ENCODE results near the gene CCNL2.
"Not testable (repeated sequence)": the region's sequence is repeated elsewhere in the genome, so short reads cannot be mapped to it uniquely, and the experiment has no call there.

CCNL2 gene

DNA sequence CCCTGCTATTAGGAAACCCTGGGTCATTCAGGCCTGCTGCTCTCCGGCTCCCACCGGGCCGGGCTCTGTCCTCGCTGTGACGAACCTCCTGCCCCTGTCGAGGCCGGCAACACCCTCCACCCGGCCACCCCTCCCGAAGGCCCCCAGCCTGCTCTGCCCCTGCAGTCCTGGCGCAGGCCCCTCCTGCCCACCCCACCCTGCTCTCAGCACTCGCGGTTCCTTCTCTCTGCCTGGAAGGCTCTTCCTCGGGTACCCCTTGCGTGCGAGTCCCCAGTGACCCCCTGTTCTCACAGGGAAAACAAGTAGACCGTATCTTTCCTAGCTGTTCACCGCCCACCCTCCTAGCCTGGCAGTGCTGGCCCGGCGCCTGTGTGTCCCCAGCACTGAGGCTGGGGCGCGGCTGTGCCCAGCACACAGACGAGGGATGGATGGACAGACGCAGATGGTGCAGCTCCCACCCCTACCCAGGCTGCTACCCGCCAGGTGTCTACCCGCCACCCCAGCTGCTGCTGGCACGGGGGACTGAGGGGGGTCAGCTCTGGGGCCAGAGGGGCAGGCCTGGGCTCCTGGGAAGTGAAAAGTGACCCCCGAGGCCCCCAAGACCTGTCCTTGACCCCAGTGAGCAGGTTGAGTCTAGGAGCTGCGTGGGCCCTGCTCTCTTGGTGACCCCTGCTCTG, 33.3 kb upstream of the CCNL2 start:
- no peak for DNase-seq (ENCODE audit: low spot score)

GRCh38 chr1:1431845-1432273, 32.7 kb upstream of the CCNL2 start:
- no peak for DNase-seq (ENCODE audit: low spot score)

DNA sequence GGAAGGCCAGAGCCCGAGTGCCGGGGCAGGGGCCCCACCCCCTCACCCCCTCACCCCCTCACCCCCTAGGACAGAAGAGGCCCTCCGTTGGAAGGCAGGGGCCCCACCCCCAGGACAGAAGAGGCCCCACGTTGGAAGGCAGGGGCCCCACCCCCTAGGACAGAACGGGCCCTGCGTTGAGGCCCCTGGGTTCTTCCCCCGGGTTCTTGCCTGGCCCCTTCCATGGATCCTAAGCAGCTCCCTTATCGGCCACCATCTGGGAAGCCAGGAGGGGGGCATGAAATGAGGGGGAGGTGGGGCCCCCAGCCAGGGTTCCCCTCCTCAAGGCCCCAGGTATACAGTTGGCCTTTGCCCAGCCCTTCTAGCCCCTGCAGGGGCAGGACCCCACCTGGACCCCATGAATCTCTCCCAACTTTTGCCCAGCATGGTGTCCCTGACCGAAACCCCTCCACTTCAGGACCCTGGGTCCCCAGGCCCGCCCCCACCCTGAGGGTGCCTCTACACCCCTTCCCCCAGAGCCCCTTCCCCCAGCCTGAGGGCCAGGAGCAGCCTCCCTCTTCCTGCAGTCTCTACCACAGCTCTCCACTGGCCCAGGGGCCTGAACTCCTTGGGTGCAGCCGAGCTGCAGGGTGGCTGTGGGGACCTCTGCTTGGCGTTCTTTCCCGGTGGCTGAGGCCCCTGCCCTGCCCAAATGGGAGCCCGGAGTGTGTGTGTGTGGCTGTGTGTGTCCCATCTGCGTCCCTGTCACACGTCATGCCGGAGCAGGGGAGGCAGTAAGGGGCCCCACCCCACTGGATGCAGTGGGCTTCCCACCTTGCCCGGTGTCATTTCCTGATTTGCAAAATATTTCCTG, 32.1 kb upstream of the CCNL2 start:
- no peak for DNase-seq (ENCODE audit: low spot score)

DNA sequence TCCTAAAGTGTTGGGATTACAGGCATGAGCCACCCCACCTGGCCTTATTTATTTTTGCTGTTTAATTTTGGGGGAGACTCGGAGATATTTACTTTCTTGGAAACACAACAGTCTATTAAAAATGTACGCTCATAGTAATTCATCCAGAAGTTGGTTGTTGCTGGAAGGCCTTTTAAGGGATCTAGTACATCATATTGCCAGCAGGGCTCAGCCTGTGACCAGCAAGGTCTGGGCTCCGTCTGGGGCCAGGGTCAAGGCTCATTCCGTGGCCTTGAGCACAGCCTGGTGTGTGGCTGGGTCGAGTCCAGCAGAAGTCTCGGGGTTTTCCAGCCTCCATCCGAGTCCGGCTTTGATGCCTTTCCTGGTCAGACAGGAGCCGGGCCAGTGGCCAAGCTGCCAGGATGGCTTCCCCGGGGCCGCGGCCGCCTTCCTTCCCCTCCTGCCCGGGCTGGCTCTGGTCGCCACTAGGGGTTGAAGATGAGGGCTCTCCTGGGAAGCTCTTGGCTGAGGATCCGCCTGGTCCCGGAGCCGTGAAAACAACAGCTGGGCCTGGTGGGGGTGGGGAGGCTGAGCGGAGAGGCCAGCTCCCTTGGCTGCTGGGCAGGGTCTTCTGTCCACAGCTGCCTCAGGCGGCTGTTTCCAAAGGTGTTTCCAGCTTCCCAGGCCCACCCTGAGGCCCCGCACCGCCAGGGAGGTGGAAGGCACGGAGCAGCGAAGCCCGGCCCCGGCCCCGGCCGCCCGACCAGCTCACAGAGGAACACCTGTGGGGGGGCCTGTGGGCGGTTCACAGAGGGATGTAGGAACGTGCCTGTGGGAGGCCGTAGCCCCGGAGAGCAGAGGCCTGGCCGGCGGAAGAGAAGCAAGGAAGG, 31.2 kb upstream of the CCNL2 start:
- DNase-seq (ENCODE audit: low spot score) = peak; percentile 79

GRCh38 chr1:1429671-1430073, 30.5 kb upstream of the CCNL2 start:
- no peak for DNase-seq (ENCODE audit: low spot score)

- DNase-seq (ENCODE audit: low spot score) = not testable (repeated sequence)
Observed at GRCh38 chr1:1428967-1429366, 29.8 kb upstream of the CCNL2 start.

GRCh38 chr1:1428174-1428573, 29.0 kb upstream of the CCNL2 start:
- DNase-seq (ENCODE audit: low spot score) = peak; percentile 36

DNA sequence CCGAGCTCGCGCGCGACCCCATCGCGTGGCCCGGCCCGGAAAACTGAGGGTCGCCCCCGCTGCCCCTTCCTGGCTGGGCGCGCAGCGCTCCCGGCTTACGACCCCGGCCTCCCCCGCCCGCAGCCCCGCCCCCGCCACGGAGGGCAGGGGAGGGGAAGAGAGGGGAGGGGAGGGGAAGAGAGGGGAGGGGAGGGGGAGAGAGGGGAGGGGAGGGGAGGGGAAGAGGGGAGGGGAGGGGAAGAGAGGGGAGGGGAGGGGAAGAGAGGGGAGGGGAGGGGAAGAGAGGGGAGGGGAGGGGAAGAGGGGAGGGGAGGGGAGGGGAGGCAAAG, 28.6 kb upstream of the CCNL2 start:
- no peak for DNase-seq (ENCODE audit: low spot score)

GRCh38 chr1:1427106-1427819, 28.1 kb upstream of the CCNL2 start:
- DNase-seq (ENCODE audit: low spot score) = peak; percentile 70

- DNase-seq (ENCODE audit: low spot score) = peak; percentile 67
Observed at GRCh38 chr1:1426496-1427105, 27.5 kb upstream of the CCNL2 start.

DNA sequence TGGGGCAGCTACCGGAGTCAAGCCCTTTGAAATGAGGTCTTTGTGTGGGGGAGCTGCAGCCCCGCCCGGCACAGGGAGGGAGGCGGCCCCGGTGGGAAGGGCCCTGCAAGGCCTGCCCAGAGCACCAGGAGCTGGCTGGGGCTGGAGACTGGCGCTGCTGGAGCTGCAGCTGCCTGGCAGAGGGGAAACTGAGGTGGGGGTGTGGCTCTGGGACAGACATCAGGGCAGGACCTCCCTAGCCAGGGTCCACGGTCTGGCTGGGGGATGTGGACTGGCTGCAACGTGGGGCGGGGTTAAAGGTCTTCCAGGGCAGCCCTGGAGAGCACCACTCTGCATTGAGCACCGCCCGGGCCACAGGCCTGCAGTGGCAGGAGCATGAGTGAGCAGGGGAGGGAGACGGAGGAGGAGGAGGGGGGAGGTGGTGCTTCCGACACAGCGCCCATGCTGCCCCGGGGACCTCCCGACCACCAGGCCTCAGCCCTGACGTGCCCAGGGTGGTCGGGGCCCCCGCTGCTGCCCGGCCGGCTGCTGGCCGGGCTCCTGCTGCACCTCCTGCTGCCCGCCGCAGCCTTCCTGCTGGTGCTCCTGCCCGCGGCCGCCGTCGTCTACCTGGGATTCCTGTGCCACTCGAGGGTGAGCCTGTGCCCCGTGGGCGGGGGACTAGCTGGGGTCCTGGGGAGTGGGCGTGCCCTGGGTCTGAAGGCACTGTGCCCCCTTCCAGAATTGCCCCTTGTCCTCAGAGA, 26.8 kb upstream of the CCNL2 start:
- peak; percentile 37 for DNase-seq (ENCODE audit: low spot score)

GRCh38 chr1:1425426-1425752, 26.3 kb upstream of the CCNL2 start:
- no peak for DNase-seq (ENCODE audit: low spot score)

GRCh38 chr1:1424707-1425106, 25.6 kb upstream of the CCNL2 start:
- no peak for DNase-seq (ENCODE audit: low spot score)

- no peak for DNase-seq (ENCODE audit: low spot score)
Observed at GRCh38 chr1:1423245-1423597, 24.1 kb upstream of the CCNL2 start.

DNA sequence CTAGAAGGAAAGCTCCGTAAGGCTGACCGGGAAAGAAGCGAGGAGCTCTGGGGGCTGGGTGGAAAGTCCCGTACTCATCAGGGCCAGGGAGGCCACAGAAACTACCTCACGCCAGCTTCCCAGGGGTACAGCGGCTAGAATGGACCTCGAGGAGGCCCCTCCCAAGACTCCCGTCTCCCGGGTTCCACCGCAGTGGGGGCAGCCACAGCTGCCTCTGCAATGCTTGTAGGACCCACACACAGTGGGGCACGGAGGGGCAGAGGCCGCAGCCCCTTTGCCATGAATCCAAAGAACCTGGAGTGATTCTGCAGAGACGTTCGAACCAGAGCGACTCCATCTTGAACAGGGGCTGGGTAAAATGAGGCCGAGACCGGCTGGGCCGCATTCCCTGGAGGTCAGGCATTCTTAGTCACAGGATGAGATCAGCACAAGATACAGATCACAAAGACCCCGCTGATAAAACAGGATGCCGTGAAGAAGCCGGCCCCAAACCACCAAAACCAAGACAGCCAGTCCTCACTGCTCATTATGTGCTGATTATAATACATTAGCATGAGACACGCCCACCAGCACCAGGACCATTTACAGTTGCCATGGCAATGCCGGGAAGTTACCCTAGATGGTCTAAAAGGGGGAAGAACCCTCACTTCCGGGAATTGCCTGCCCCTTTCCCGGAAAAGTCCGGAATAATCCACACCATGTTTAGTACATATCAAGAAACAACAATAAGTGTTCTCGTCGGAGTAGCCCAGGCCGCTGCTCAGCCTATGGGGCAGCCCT, 23.5 kb upstream of the CCNL2 start:
- DNase-seq (ENCODE audit: low spot score) = peak; percentile 5

GRCh38 chr1:1421907-1422464, 22.9 kb upstream of the CCNL2 start:
- DNase-seq (ENCODE audit: low spot score) = peak; percentile 21

DNA sequence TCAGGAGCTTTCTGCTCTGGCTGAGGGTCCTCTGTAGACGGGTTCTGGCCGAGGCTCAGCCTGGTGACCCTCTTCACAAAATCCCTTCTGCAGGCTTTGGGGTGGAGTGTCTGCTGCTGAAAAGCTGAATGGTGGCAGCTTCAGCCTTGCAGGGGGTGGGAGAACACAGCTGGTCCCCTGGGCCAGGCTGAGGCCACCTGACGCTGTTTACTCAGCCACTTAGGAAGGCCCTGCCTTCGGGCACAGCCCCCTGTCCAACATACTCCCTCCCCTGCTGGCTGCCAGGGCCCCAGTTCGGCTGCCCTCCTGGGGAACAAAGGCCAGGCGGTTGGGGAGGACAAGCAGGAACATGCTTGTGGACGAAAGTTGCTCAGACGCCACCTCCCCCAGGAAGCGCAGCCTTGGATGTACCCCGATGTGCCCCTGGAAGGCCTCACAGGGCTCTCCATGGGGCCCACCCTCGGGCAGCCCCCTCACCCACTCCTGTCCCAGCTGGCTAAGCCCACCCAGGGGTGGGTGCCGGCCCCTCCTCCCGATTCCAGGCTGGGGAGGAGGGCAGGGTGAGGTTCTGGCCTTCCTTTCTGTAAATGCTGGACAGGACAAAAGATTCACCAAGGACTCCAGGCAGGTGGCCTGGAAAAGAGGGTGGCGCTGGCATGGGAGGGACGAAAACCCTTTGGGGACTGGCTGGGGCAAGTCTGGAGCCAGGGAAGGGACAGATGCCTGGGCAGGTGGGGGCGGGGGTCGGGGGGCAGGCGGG, 22.2 kb upstream of the CCNL2 start, which contains the start of gene ANKRD65:
TSS of gene ANKRD65 (minus strand) at position 130 of the 760 bp plus-strand sequence. CDS start 271 bp downstream, outside the sequence.
- DNase-seq (ENCODE audit: low spot score) = peak; percentile 32

DNA sequence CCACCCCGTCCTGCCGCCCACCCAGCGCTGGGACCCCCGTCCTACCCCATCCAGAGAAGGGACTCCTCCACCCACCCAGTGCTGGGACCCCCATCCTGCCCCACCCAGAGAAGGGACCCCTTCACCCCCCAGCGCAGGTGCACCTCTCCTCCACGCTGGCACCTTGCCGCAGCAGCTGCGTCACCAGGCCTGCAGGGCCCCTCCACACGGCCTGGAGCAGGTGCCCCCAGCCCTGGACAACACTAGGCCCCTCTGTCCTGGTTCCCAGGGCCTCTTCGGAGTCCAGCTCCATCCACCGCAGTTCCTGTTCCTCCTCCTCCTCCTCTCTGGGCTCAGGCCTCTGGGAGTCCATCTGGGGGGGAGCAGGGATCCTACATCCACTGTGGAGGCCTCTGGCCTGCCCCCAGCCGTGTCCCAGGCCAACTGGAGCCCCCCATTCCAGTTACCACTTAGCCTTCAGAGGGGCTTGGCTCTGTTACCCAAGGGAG, 21.6 kb upstream of the CCNL2 start:
- DNase-seq (ENCODE audit: low spot score) = peak; percentile 20

All from D341Med (cell line).